Superior temporal gyrus (tissue), 1 donor: Measurements from ENCODE around the gene GNA14.
"Not testable (repeated sequence)": the region's sequence is repeated elsewhere in the genome, so short reads cannot be mapped to it uniquely, and the experiment has no call there.

Source experiments
- DNase-seq: peaks from one replicate; pipeline ENCODE4 v3.0.0-alpha.2; 2016; ENCODE audit errors: extremely low spot score

Gene GNA14

GRCh38 chr9:77402286-77402685 lies 245.8 kb downstream of the GNA14 start:
- DNase-seq, result no peak

- DNase-seq, result no peak
Measured at GRCh38 chr9:77399964-77400363, 248.2 kb downstream of the GNA14 start.

GRCh38 chr9:77398581-77398980 lies 249.5 kb downstream of the GNA14 start:
- DNase-seq, result not testable (repeated sequence)

- DNase-seq, result no peak
Measured at GRCh38 chr9:77392328-77392727, 255.8 kb downstream of the GNA14 start.

GRCh38 chr9:77391834-77392233 lies 256.3 kb downstream of the GNA14 start:
- DNase-seq, result no peak

- no peak for DNase-seq
Measured at GRCh38 chr9:77386187-77386586, 261.9 kb downstream of the GNA14 start.

- no peak for DNase-seq
Measured at GRCh38 chr9:77384406-77384805, 263.7 kb downstream of the GNA14 start.

GRCh38 chr9:77375956-77376532 lies 272.1 kb downstream of the GNA14 start:
- DNase-seq, result no peak

- no peak for DNase-seq
Measured at GRCh38 chr9:77374266-77374665, 273.9 kb downstream of the GNA14 start.
